Neural cell (in vitro differentiated cells): Measurements from ENCODE around the gene NOTUM.

Source experiments
- EP300 ChIP-seq: fragments of 450-650 bp; conservative IDR thresholded peaks from 2 replicates; pipeline ENCODE4 v1.6.1; 2014; ENCODE audit warnings: antibody characterized with exemption, mild to moderate bottlenecking, moderate library complexity; ENCODE audit not compliant: poor library complexity, severe bottlenecking
- EZH2 ChIP-seq: fragments of 200-600, 300-800 bp; shearing (Covaris generic), sonication (generic); IDR thresholded peaks from 2 replicates; pipeline ENCODE4 v1.6.1; 2014; ENCODE audit warnings: antibody characterized with exemption, low read length, borderline replicate concordance, mild to moderate bottlenecking; ENCODE audit not compliant: insufficient read depth, poor library complexity, severe bottlenecking
- POLR2AphosphoS5 ChIP-seq: IDR thresholded peaks from 2 replicates; pipeline ENCODE4 v1.6.1; 2012
- RAD21 ChIP-seq: fragments of 450-650 bp; conservative IDR thresholded peaks from 2 replicates; pipeline ENCODE4 v1.6.1; 2014; ENCODE audit warnings: antibody characterized with exemption, mild to moderate bottlenecking, moderate library complexity
- TF ChIP-seq, protein P1 (sequence below): IDR thresholded peaks from 2 replicates; pipeline ENCODE4 v1.6.1; 2012; ENCODE audit warnings: borderline replicate concordance
- TF ChIP-seq, protein P2 (sequence below): fragments of 450-650 bp; IDR thresholded peaks from 2 replicates; pipeline ENCODE4 v1.5.1; 2014; ENCODE audit warnings: antibody characterized with exemption, mild to moderate bottlenecking, moderate library complexity; ENCODE audit not compliant: poor library complexity, severe bottlenecking

DNA sequence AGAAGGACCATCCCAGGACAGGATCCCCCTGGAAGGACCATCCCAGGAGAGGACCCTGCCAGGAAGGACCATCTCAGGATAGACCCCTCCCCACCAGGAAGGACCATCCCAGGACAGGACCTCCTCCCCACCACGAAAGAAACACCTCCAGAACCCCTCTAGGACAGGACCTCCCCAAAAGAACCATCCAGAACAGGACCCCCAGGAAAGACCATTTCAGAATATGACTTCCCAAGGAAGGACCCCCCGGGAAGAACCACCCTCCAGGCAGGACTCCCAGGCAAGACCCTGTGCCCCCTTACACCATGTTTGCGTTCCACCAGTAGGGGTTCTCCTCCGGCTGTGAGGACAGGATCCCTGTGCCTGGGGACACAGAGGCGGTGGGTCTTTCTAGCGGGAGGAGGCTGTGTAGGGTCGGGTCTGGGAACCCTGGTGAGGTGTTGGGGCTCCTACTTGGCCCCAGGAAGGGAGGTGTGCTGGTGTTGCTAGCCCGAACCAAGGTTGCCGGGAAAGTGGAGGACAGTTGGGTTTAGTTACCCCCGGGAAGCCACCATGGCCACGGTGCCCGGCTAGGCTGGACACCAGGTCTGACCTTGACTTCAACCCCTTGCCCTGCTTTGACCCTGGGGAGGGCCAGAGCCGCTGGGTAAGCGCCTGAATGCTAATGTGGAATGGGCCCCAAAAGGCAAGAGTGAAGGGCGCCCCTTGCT, 2.2 kb downstream of the NOTUM start:
- TF ChIP-seq EZH2 (no peak), EP300 (no peak), POLR2AphosphoS5 (no peak), RAD21 (no peak)
- TF ChIP-seq, protein P1, sequence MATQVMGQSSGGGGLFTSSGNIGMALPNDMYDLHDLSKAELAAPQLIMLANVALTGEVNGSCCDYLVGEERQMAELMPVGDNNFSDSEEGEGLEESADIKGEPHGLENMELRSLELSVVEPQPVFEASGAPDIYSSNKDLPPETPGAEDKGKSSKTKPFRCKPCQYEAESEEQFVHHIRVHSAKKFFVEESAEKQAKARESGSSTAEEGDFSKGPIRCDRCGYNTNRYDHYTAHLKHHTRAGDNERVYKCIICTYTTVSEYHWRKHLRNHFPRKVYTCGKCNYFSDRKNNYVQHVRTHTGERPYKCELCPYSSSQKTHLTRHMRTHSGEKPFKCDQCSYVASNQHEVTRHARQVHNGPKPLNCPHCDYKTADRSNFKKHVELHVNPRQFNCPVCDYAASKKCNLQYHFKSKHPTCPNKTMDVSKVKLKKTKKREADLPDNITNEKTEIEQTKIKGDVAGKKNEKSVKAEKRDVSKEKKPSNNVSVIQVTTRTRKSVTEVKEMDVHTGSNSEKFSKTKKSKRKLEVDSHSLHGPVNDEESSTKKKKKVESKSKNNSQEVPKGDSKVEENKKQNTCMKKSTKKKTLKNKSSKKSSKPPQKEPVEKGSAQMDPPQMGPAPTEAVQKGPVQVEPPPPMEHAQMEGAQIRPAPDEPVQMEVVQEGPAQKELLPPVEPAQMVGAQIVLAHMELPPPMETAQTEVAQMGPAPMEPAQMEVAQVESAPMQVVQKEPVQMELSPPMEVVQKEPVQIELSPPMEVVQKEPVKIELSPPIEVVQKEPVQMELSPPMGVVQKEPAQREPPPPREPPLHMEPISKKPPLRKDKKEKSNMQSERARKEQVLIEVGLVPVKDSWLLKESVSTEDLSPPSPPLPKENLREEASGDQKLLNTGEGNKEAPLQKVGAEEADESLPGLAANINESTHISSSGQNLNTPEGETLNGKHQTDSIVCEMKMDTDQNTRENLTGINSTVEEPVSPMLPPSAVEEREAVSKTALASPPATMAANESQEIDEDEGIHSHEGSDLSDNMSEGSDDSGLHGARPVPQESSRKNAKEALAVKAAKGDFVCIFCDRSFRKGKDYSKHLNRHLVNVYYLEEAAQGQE = no peak
- TF ChIP-seq, protein P2, sequence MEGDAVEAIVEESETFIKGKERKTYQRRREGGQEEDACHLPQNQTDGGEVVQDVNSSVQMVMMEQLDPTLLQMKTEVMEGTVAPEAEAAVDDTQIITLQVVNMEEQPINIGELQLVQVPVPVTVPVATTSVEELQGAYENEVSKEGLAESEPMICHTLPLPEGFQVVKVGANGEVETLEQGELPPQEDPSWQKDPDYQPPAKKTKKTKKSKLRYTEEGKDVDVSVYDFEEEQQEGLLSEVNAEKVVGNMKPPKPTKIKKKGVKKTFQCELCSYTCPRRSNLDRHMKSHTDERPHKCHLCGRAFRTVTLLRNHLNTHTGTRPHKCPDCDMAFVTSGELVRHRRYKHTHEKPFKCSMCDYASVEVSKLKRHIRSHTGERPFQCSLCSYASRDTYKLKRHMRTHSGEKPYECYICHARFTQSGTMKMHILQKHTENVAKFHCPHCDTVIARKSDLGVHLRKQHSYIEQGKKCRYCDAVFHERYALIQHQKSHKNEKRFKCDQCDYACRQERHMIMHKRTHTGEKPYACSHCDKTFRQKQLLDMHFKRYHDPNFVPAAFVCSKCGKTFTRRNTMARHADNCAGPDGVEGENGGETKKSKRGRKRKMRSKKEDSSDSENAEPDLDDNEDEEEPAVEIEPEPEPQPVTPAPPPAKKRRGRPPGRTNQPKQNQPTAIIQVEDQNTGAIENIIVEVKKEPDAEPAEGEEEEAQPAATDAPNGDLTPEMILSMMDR = no peak
